ENCODE results near the gene PRR9.

PRR9 gene

DNA sequence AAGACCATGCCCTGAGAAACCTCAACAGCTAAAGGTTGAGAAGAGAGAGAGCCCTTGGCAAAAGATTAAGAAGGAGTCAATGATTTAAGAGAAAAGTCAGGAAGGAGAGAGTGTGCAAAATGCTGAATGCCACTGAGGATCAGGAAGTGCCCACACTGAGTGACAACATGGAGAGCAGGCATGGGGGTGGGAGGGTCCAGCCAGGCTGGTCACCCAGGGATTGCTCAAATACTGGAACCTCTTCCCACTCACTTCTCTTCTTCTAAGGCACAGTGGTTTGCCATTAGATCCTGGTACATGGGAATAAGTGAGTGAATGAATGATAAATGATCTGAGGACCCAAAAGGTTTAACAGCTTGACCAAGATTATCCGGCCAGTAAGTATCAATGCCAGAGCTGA lies 11.1 kb downstream of the PRR9 start:
- intact Hi-C loops (cut with DNase I): loop anchor here (10.0 kb wide), 1 partner anchor 234 kb away; no protein-coding TSS in a partner anchor
- no peak for DNase-seq

DNA sequence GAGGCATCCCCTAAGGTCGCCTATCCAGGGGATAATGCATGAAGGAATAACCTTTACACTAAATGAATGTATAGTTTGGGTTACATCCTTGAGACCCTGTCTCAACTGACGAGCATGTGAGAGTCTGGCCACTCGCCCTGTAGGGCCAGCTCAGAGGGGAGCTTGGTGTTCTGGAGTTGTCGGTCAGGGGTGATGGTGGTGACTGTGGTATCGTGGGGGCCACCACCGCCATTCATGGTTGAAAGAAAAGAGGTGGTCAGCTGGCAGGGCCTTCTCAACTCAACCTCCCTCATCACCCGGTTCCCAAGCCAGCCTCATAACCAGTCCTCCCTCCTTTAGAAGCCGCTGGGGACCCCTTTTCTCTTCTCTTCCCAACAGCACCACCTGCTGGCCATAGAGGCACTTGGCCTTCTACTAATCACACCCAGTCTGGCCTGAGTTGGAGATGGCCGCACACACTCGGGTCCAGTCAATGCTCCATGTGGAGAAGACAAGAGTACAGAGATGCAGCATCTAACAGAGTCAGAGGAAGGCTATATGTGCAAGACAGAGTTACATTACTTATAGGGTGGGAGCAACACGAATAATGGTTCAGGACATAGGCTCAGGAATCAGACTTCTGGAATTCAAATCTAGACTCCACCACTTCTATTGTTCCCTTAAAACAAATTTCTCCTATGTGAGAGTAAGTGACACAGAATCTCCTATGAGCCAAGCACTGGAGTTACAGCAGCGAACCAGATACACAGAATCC lies 11.9 kb downstream of the PRR9 start:
- intact Hi-C loops (cut with DNase I): loop anchor here (10.0 kb wide), 1 partner anchor 234 kb away; no protein-coding TSS in a partner anchor
- peak in 2 of 10 donors; percentile 24 to 42 for DNase-seq

DNA sequence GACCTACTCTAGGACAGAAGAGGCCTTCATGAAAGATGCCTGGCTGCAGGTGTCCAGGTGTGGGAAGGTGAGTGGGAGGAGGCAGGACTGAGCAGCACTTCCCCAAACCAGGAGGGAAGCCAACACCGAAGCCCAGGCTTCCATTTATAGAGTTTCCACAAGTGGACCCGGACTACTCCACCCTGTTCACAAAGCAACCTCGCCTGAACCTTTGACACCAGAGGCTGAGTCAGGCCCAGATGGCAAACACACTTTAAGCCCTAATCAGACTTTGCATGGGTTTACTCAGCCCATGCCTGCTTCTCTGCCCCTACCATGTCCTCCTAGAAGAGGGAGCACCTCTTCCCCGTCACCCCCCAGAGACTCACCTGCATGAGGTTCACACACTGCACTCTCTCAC lies 14.0 kb downstream of the PRR9 start:
- DNase-seq: no peak
- intact Hi-C loops (cut with DNase I): no loop called here

DNA sequence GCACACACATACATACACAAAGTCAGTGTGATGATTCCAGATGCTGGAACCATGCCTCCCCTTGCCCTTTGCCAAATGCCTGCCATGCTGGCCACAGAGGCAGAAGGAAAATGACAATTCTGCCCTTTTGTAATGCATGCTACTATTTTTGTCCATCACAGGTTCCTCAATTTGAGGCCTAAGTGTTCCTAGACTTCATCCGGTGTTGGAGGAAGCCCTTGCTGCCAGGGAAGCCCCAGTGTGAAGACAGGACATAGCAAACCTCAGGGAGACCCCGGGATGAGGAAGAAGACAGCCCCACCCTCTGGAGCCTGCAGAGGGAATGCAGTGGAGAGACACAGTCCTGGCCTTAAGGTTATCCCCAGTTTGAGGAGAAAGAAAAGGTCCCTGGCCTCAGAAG lies 14.4 kb downstream of the PRR9 start:
- intact Hi-C loops (cut with DNase I): no loop called here
- no peak for DNase-seq

DNA sequence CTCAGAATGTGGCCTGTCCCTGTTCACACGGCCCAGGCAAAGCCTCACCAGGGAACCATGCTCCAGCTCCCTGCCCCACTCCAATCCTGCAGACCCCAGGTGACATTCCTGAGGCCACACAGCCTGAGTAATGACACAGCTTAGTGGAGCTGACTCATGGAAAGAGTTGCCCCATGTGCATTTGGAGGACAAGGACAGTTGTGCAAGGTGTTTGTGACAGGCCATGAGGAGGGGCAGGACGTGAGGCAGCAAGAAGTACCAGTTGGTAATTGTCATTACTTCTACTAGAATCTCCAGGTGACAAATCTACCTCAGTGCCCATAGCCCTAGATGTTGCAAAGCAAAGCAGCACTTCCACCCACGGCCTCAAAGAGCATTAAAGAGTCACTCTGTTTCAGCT lies 15.2 kb downstream of the PRR9 start:
- intact Hi-C loops (cut with DNase I): no loop called here
- no peak for DNase-seq

DNA sequence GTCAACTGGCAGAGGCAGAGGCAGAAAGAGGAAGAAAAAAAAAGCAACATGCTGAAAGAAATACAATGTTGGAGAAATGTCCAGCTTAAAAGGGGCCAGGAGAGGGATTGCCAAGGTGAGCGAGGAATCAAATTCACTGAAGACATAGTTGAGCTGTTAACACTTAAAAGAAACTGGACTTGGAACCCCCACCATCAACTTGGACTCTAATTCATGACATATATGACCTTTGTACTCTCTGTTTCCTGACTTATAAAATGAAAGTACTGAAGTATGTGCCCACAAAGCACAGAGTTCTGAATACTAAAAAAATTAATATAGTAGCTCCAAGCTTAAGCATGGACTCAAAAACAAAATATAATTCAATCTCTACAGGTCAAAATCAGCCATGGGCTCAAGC lies 16.1 kb downstream of the PRR9 start:
- intact Hi-C loops (cut with DNase I): no loop called here
- DNase-seq: no peak

DNA sequence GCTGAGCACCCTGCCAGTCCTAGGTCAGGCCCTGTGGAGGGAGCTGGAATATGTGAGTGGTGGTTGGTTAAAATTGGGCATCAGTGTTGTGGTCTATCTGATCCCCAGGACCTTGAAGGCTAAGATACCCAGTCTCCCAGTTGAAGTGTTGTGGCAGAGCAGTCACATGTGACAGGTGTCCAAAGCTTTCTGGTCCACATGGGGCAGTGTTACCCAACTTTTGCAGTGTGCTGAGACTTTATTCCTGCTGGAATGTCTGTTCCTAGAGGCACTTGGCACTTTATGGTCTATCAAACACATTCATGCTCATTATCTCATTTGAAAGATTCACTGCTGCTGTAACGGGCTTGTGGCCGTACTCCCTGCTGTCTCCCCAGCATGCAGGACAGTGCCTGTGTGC lies 21.1 kb downstream of the PRR9 start:
- intact Hi-C loops (cut with DNase I): no loop called here
- no peak for DNase-seq

DNA sequence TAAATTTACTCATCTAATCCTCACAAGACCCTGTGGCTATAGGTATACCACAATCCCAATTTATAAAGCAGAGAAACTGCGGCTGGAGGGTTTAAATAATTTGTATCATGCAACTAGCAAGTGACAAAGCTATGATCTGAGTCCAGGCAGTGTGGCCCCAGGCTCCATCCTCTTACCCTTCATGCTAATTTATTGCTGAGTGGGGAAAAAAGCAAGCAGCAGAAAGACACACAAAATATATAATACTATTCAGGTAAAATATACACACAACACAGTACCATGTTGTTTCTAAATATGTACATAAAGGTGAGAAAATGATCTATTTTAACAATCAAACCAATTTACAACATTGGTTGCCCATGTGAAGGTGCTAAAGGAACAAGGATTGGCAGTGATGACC lies 24.8 kb downstream of the PRR9 start:
- no peak for DNase-seq

DNA sequence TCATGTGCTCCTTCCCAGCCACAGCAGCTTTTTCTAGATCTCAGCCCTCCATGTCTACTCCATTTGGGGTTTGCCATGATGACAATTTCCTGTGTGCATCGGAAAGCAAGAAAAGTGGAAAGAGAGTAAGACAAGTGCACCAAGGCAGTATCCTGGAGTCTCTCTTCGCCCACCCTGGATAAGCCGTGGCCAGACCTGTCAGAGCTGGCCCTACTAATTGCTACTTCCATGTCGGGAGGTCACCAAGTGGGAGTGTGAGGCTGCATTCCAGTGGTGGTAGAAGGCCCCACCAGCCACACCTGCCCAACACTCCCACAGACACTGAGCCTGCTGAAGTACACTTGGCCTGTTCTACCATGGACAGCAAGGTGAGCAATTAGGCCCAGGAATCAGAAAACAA lies 28.1 kb downstream of the PRR9 start:
- intact Hi-C loops (cut with DNase I): no loop called here

More for the DNA sequence above, 24.8 kb downstream of the PRR9 start:
- intact Hi-C loops (cut with DNase I): no loop called here

DNA sequence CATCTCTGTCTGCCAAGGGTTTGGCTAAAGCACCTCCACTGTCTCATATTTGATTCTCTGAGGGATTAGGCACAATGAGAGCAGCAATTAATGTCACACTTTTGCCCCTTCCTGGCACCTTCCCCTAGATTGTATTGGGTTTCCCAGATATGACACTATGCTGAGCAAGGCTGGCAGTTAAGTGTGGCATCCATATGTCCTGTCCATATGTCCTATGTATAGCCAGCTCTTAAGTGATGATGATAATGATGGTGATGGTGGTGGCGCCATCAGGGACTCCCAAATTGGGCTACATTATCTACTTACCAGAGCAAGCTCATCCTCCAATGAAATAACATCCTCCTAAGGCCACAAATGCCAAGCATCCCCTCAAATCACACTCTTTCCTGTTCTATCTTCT lies 28.6 kb downstream of the PRR9 start:
- intact Hi-C loops (cut with DNase I): no loop called here
- DNase-seq: no peak

More for the DNA sequence above, 28.1 kb downstream of the PRR9 start:
- no peak for DNase-seq

DNA sequence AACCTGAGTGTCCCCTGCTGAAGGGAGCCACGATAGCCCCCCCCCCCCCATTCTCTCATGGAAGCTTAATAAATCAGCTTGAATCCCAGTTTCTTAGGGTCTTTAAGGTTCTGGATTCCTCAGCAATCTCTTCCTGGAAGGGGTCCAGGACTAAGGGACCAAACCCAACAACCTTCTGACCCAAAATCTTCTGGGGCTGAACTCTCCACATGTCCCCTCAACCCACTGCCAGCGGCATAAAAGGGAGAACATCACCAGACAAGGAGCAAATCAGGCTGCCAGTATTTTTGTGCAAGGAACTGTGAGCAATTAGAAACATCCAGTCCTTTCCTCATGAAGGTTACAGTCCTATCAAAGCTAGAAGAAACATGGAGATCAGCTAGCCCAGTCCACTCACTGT lies 29.4 kb downstream of the PRR9 start:
- DNase-seq: no peak

DNA sequence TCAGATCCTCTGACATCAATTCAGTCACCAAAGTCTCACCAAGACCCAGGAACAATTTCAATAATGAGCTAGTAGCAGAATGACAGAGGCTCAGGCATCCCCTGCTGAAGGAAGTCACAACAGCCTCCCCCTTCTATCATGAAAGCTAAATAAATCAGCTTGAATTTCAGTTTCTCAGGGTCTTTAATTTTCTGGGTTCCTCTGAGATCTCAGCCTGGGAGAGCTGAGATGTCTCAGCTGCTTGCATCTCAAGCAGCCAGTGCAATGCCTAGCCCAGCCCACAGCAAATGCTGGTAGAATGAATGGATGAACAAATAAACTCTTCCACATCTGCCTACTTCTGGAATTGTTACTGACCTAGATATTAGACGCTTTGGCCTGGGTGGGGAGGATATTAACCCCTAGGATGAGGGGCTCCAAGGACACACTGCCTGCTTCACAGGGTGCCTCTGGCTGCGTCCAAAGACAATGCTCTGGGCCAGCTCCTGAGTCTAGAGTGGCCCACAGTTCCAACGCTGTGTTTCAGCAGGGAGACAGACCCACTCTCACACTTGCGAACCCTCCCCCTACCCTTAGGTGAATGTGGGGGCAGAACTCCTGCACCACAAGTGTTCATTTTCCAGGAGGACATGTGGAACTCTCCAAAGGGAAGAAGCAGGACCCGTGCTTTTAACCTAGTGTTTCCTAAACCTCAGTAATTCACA lies 30.9 kb downstream of the PRR9 start:
- intact Hi-C loops (cut with DNase I): no loop called here
- no peak for DNase-seq

More for the DNA sequence above, 29.4 kb downstream of the PRR9 start:
- intact Hi-C loops (cut with DNase I): no loop called here

DNA sequence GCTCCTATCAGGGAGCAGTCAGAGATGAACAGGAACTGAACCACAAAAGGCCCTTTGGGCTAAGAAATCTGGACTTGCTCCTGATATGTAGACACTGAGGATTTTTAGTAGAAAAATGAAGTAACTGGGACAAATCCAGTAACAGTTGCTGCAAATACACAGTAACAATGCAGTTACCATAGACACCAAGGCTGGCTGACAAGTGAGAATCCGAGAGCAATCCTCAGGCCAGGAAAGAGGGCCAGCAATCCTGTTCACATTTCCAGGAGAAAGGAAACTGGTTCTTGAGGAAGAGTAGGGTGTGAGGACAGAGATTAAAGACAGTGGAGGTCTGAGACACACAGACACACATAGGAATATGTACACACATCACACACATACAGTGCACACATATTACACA lies 32.8 kb downstream of the PRR9 start:
- intact Hi-C loops (cut with DNase I): no loop called here
- DNase-seq: peak in 1 of 10 donors; percentile 83

DNA sequence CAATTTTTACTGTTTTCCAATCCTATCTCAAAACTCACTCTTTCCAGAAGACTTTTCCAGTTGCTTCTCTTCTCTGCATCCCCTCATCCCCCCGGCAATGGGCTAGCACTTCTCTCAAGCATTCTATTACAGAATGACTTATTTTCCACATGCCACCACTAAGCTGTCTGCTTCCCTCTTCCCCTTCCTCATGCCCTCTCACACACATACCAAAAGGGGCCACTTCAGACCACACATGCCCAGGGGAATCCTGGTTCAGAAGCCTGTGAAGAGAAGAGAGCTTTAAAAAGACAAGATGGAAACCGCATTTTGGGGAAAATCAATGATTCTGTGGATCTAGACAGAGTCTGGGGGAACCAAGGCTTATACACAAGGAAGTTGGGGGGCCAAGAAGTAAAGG lies 33.7 kb downstream of the PRR9 start:
- DNase-seq: no peak
- intact Hi-C loops (cut with DNase I): no loop called here

DNA sequence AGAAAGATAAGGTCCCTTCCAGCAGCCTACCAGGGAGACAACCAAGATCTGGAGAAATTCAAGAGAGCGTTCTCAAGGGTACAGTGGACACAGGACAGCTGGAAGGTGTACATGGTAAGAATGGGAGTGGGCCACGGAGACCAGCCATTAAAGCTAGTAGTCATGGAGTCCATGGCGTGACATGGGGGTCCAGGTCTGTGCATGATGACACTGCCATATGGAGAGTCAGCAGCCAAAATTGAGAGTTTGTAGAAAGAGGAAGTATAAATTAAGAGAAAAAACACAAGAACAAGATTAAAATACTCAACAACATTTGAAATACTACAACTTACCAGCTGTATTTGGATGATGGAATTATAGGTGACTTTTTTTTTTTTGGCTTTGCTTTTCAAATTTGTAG lies 34.2 kb downstream of the PRR9 start:
- no peak for DNase-seq
- intact Hi-C loops (cut with DNase I): no loop called here

DNA sequence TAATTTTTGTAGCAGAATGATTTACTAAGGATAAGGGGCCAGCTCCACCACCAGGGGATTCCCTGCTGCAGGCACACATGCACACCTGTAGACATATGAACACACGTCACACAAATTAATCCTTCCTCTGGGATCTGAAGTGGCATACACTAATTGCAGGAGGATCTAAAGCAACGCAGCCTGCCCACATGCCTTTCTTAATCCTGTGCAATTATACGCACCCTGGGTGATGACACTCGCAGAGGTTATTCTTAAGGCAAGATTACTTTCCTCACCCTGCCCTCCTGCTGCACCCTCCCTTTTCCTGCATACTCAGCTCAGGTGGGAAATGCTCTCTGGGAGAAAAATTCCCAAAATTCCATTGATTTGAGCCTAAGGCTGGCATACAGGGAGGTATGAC lies 34.6 kb downstream of the PRR9 start:
- intact Hi-C loops (cut with DNase I): no loop called here
- no peak for DNase-seq

DNA sequence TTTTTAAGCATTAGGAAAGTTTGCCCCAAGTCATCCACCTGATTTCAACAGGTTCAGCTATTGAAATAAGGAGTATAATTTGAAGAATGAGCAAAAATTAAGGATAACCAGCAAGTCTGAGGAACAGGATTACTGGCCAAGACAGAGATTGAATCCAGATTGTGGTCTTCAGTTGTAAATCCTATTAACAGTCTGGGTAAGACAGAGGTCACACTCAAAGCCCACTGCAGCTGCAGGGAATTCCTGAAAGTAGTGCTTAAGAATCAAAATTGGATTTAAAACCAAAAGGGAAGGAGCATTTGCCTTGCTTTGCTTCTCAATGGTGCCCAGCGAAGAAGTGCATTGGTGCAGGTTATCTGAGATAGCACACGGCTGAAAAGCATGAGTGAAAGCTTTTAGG lies 35.7 kb downstream of the PRR9 start:
- intact Hi-C loops (cut with DNase I): no loop called here

DNA sequence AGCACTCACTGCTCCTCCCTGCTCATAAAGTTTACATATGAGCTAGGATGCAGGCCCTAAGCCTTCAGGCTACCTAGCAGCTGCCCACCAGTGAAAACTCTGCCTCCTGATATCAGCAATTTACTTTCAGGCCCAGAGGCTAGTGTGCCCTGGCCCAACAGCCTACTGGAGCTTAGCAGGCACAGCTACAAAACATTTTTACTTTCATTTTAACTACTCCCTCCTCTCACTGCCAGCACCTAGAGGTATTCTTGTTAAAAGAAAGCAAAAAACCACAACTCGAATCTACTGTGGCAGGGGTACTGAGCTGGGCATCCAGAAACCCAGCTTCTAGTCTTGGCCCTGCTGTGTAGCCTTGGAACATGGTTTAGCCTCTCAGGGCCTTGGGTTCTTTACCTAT lies 36.3 kb downstream of the PRR9 start:
- DNase-seq: no peak
- intact Hi-C loops (cut with DNase I): no loop called here

More for the DNA sequence above, 35.7 kb downstream of the PRR9 start:
- no peak for DNase-seq

DNA sequence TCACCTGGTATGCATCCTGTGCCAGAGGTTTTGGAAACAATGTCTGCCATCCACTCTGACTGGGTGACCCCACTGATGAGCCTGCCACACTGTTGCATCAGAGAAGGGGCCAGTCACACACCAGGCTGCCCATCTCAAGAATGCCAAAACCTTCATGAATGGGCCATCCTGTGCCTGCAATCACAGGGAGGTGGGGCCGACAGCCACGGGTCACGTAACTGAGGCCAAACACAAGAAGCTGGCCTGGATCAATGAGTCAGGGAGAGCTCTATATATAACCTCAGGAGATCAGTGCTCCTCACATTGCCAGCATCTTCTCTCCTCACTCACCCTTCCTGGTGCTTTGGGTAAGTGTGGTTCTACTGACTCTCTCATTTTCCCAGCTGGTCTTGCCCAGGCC lies 42.0 kb downstream of the PRR9 start, which contains the start of gene LORICRIN:
Gene LORICRIN, plus strand, starts transcription at position 301 of the 400 bp plus-strand sequence. CDS start 1,263 bp downstream, outside the sequence.
- no peak for DNase-seq
- intact Hi-C loops (cut with DNase I): no loop called here

DNA sequence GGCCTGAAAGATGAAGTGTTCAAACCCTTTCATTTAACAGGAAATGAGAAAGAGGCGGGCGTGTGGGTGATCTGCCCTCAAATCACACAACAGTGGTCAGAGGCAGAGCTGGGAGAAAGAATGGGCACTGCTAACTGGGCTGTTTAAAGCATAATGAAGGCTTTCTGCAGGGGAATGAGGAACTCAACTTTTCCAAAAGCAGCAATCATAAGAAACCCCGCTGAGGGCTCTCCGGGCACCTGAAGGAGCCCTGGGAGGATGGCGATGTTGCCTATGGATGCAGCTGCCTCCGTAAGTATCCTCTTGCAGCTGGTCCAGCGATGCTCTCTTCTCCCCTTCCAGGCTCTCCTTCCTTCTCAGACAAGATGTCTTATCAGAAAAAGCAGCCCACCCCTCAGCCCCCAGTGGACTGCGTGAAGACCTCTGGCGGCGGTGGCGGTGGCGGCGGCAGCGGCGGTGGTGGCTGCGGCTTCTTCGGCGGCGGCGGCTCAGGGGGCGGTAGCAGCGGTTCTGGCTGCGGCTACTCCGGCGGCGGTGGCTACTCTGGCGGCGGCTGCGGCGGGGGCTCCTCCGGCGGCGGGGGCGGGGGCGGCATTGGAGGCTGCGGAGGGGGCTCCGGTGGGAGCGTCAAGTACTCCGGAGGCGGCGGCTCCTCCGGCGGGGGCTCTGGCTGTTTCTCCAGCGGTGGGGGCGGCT lies 43.3 kb downstream of the PRR9 start:
- peak in 4 of 10 donors; percentile 11 to 36 (median 20) for DNase-seq

More for the DNA sequence above, 43.3 kb downstream of the PRR9 start:
- intact Hi-C loops (cut with DNase I): no loop called here
